K562 (cell line): ENCODE results near the gene RPL7L1. TPM values are rescaled to one million over a fixed set of nuclear protein-coding genes. Genes with fewer than 3 reads are reported as not detected.
"Not testable (repeated sequence)": the region's sequence is repeated elsewhere in the genome, so short reads cannot be mapped to it uniquely, and the experiment has no call there.

Source experiments
- ATAC-seq: fragments of 200-7000 bp; cut with Tn5 transposase; 3 replicates; pipeline ENCODE4 v1.9.1; 2020; ENCODE audit warnings: moderate library complexity
- BruUV-seq: library from RNA; stranded (reverse); fragments of 400-500 nt; replicated peaks from 2 replicates; lab custom pipeline; 2021; lab: Mats Ljungman, UMichigan
- CTCF ChIA-PET: fragments of 300-600 bp; formaldehyde crosslinking; extraction: SDS; loops from one replicate; lab custom pipeline; 2021; ENCODE audit warnings: low intra/inter-chr PET ratio; lab: Yijun Ruan, JAX
- POLR2A ChIA-PET: fragments of 300-600, 350-650 bp; sonication (Branson Sonifier 250); formaldehyde crosslinking; extraction: SDS; loops from one replicate; lab custom pipeline; 2021; ENCODE audit warnings: antibody characterized with exemption, inconsistent platforms; lab: Yijun Ruan, JAX
- DNase-seq, 4 experiments: peaks; one replicate each; pipeline versions ENCODE4 v3.0.0 to v3.0.0-alpha.2; 2011 to 2018; ENCODE audit warnings: low spot score in 3 of 4, mixed read lengths in 3 of 4; ENCODE audit errors: extremely low read depth in 1 of 4
- FAIRE-seq: peaks from 2 replicates; lab custom pipeline; 2011; peaks lifted over from hg19 to GRCh38; lab: Jason Lieb, UNC
- H2AFZ ChIP-seq: 2 replicates; pipeline ENCODE4 v1.6.0; 2011; ENCODE audit warnings: low read depth, low read length, control low read depth, inconsistent platforms
- H3K27ac ChIP-seq: fragments of 200-600 bp; 3 replicates; pipeline ENCODE4 v1.8.0; 2011; ENCODE audit warnings: low read depth, mild to moderate bottlenecking, control low read depth, inconsistent platforms, low read length, moderate library complexity, mixed read lengths; ENCODE audit errors: extremely low read depth
- H3K27me3 ChIP-seq, 2 experiments: fragments of 300-600 bp in 1 of 2; 2 replicates in 1 of 2; 3 replicates in 1 of 2; pipeline versions ENCODE4 v1.6.0 to v1.8.0; 2011; ENCODE audit warnings: inconsistent platforms in 2 of 2, low read length in 2 of 2, mild to moderate bottlenecking in 1 of 2, mixed read lengths in 1 of 2, moderate library complexity in 1 of 2; ENCODE audit not compliant: control insufficient read depth in 2 of 2, insufficient read depth in 2 of 2
- H3K36me3 ChIP-seq: fragments of 300-600 bp; 3 replicates; pipeline ENCODE4 v1.8.0; 2011; ENCODE audit warnings: mild to moderate bottlenecking, low read length, inconsistent platforms; ENCODE audit not compliant: control insufficient read depth, insufficient read depth
- H3K4me1 ChIP-seq, 2 experiments: fragments of 200-600 bp in 1 of 2; replicated peaks in 1 of 2; 2 replicates in 1 of 2; 3 replicates in 1 of 2; pipeline versions ENCODE4 v1.5.1 to v1.8.0; 2011; ENCODE audit warnings: inconsistent platforms in 2 of 2, low read length in 2 of 2, mild to moderate bottlenecking in 1 of 2, mixed read lengths in 1 of 2, moderate library complexity in 1 of 2; ENCODE audit not compliant: control insufficient read depth in 2 of 2, insufficient read depth in 2 of 2
- H3K4me2 ChIP-seq: 2 replicates; pipeline ENCODE4 v1.6.1; 2011; ENCODE audit warnings: low read length, control low read depth, inconsistent platforms, mixed read lengths; ENCODE audit not compliant: insufficient read depth
- H3K4me3 ChIP-seq: fragments of 200-600 bp; sonication (generic), shearing (Covaris generic); 2 replicates; pipeline ENCODE4 v1.5.1; 2016; ENCODE audit warnings: control low read depth, inconsistent platforms
- H3K79me2 ChIP-seq: fragments of 200-600 bp; 3 replicates; pipeline ENCODE4 v1.8.0; 2011; ENCODE audit warnings: low read length, inconsistent platforms; ENCODE audit not compliant: control insufficient read depth, insufficient read depth
- H3K9ac ChIP-seq, 2 experiments: 2 replicates each; pipeline versions ENCODE4 v1.6.0 to v1.6.1; 2011; ENCODE audit warnings: low read depth in 2 of 2, low read length in 2 of 2, control low read depth in 1 of 2, inconsistent platforms in 1 of 2, mild to moderate bottlenecking in 1 of 2, mixed read lengths in 1 of 2; ENCODE audit not compliant: insufficient read depth in 1 of 2
- H3K9me1 ChIP-seq: one replicate; pipeline ENCODE4 v1.6.0; 2011; ENCODE audit warnings: inconsistent platforms, mild to moderate bottlenecking, low read length, moderate library complexity; ENCODE audit not compliant: control insufficient read depth, insufficient read depth
- H3K9me3 ChIP-seq: replicated peaks from 2 replicates; pipeline ENCODE4 v1.5.1; 2011; ENCODE audit warnings: low read depth, low read length, inconsistent platforms; ENCODE audit not compliant: control insufficient read depth, insufficient read depth
- H4K20me1 ChIP-seq: replicated peaks from 2 replicates; pipeline ENCODE4 v1.6.1; 2011; ENCODE audit warnings: low read length, inconsistent platforms, mixed read lengths; ENCODE audit not compliant: control insufficient read depth, insufficient read depth
- ADNP ChIP-seq: fragments of 200-800 bp; sonication (Bioruptor generic); IDR thresholded peaks from 2 replicates; pipeline ENCODE4 v1.6.1; 2016; ENCODE audit warnings: missing genetic modification characterization, missing compliant biosample characterization
- CTCF ChIP-seq, 3 experiments: IDR thresholded peaks in 2 of 3; conservative IDR thresholded peaks in 1 of 3; 2 replicates each; pipeline ENCODE4 v1.5.1; 2011 to 2012; ENCODE audit warnings: low read length in 3 of 3, mild to moderate bottlenecking in 3 of 3, control low read depth in 2 of 3, improper control_type of control experiment in 1 of 3, inconsistent platforms in 1 of 3, low read depth in 1 of 3, mixed read lengths in 1 of 3, moderate library complexity in 1 of 3; ENCODE audit not compliant: insufficient read depth in 2 of 3
- GATA2 ChIP-seq: sonication (generic); formaldehyde crosslinking; IDR thresholded peaks from 2 replicates; pipeline ENCODE4 v1.4.0; 2020; ENCODE audit warnings: mild to moderate bottlenecking, missing genetic modification reagents
- SPI1 ChIP-seq: IDR thresholded peaks from 2 replicates; pipeline ENCODE4 v1.6.1; 2011; ENCODE audit warnings: low read depth, low read length, control low read depth, borderline replicate concordance
- TEAD1 ChIP-seq, 2 experiments: fragments of 450-650 bp in 1 of 2; sonication (generic) in 1 of 2; formaldehyde crosslinking; IDR thresholded peaks; 2 replicates each; pipeline versions ENCODE4 v1.4.0 to v1.8.0; 2020 to 2022; ENCODE audit warnings: mild to moderate bottlenecking in 2 of 2, missing genetic modification reagents in 1 of 2
- WGBS: fragments of 100-300 bp; shearing (Covaris generic); methylation state at CpG from one replicate; pipeline ENCODE4 v1.1.6; 2016; ENCODE audit warnings: low coverage, mixed read lengths; ENCODE audit not compliant: insufficient coverage; ENCODE audit errors: missing lambda C conversion rate; 5-methylcytosine and 5-hydroxymethylcytosine counted together
- in situ Hi-C: fragments of 300-500 bp; cut with MboI; formaldehyde crosslinking; loops from 4 replicates; pipeline ENCODE4 v1.15.0; 2018; ENCODE audit warnings: inconsistent platforms, mixed read lengths
- intact Hi-C: fragments of 100-400 bp; cut with micrococcal nuclease; formaldehyde crosslinking; loops from 2 replicates; pipeline ENCODE4 v1.14.2; 2022
- polyA plus RNA-seq, 8 experiments: library from polyadenylated mRNA; depleted of rRNA in 4 of 8; stranded (reverse) in 5 of 8; unstranded in 3 of 8; fragments of >200 nt; fragmentation: Nextera tagmentation in 2 of 8; fragmentation: Illumina TruSeq in 1 of 8; extraction: Ambion mirVana in 2 of 8; extraction: Trizol in 1 of 8; gene quantifications; 2 replicates each; pipeline versions ENCODE4 v1.2.1 to v1.2.3, GENCODE V29; 2011 to 2014; ENCODE audit warnings: inconsistent platforms in 1 of 8, missing spikeins in 1 of 8
- total RNA-seq, 7 experiments: library from RNA; depleted of rRNA in 6 of 7; stranded (reverse); fragments of >200 nt in 6 of 7; fragmentation: Illumina TruSeq in 2 of 7; extraction: Trizol in 2 of 7; gene quantifications; 2 replicates each; pipeline versions ENCODE4 v1.2.1 to v1.2.3, GENCODE V29; 2011 to 2021; ENCODE audit warnings: low replicate concordance in 1 of 7

Gene RPL7L1
- total and polyA plus RNA-seq, 9 of the 15 experiments (the other 6 are each of a cell fraction or from before 2014, with no cell fraction given), result 129 to 259 (median 164) TPM

GRCh38 chr6:42880871-42881270, 1.5 kb downstream of the RPL7L1 start:
- Histone ChIP-seq H3K27ac (peak overlapping the region; percentile 99), H3K79me2 (peaks cover 57% of the 10 kb centered on the region), H3K9ac (peak overlapping the region; percentile 92 to 99), H3K4me2 (peak overlapping the region; percentile 99), H3K4me3 (peak overlapping the region; percentile 92), H3K4me1 (peaks cover 0 to 20% of the 10 kb centered on the region in 2 experiments; a peak in 3 of 5 replicates), H3K36me3 (peaks cover 48% of the 10 kb centered on the region)
- H4K20me1 ChIP-seq, in situ Hi-C loops, FAIRE-seq, intact Hi-C loops, CTCF ChIA-PET, H3K9me1 ChIP-seq, H3K9me3 ChIP-seq, BruUV-seq, H3K27me3 ChIP-seq, ATAC-seq, H2AFZ ChIP-seq: not testable (repeated sequence)
- POLR2A ChIA-PET, result interaction anchor here (0.6 to 5.0 kb wide), 11 partner anchors 10 to 1096 kb away, joined by 3 to 34 read pairs (median 5); partner anchors contain the start of genes BICRAL and TBCC
- WGBS, result 73% methylated on average over 12 of the region's 12 CpGs
- peak in 2 of 4 experiments; percentile 37 to 39 for DNase-seq
- peak in 1 of 3 experiments; percentile 20; a peak in 1 of 6 replicates for TF ChIP-seq CTCF (IDR thresholded peaks at IDR 0.05 in 2 of 3, conservative IDR thresholded peaks at IDR 0.05 in 1 of 3; ENCODE audit: insufficient read depth in 2 of 3, low read depth in 1 of 3, low read length in 3 of 3)
- TF ChIP-seq GATA2, result peak; percentile 35; the same call in 1 of the 2 replicates
- 0 out of 2 replicates have a peak, but pooled peaks have one; percentile 10 for TF ChIP-seq ADNP (tag)
- 0 out of 2 replicates have a peak, but pooled peaks have one; percentile 29 for TF ChIP-seq SPI1
- 0 out of 4 replicates have a peak, but pooled peaks of 1 of the 2 experiments have one; percentile 31 for TF ChIP-seq TEAD1 (CRISPR knock-in tag; IDR thresholded peaks at IDR 0.05)
